ENCODE results near the gene ST8SIA5.

- no peak for TF ChIP-seq CTCF (conservative IDR thresholded peaks at IDR 0.05)
- no peak for TF ChIP-seq EZH2 (IDR thresholded peaks at IDR 0.05; ENCODE audit: low read depth)
Observed at GRCh38 chr18:46683252-46683651, 73.6 kb downstream of the ST8SIA5 start.

All from PC-9 (cell line).